B cell (primary cell): ENCODE data around the gene CPPED1. TPM values are rescaled to one million over a fixed set of nuclear protein-coding genes. Genes with fewer than 3 reads are reported as not detected.

Experiments used
- ATAC-seq: fragments of 200-7000 bp; cut with Tn5 transposase; one replicate; pipeline ENCODE4 v1.10.0; 2021; ENCODE audit warnings: low read depth, mild to moderate bottlenecking, moderate number of reproducible peaks, moderate library complexity
- CTCF ChIA-PET: fragments of 350-600 bp; sonication (Branson Sonifier 250); formaldehyde crosslinking; loops from one replicate; lab custom pipeline; 2021; ENCODE audit warnings: antibody characterized with exemption, inconsistent platforms; lab: Charles Lee
- POLR2A ChIA-PET: fragments of 350-600 bp; sonication (Branson Sonifier 250); formaldehyde crosslinking; loops from one replicate; lab custom pipeline; 2021; ENCODE audit warnings: antibody characterized with exemption; lab: Charles Lee
- DNase-seq: peaks from one replicate; pipeline ENCODE4 v3.0.0; 2013
- H2AFZ ChIP-seq: 2 replicates; pipeline ENCODE4 v1.6.1; 2012; ENCODE audit warnings: mild to moderate bottlenecking, low read depth, low read length; ENCODE audit not compliant: insufficient read depth, poor library complexity, severe bottlenecking
- H3K27ac ChIP-seq, 2 donors: 1 replicate in 1 of 2; 2 replicates in 1 of 2; pipeline ENCODE4 v1.5.1; 2012 to 2013; ENCODE audit warnings: low read length in 2 of 2, mild to moderate bottlenecking in 2 of 2, moderate library complexity in 1 of 2
- H3K27me3 ChIP-seq, 4 experiments: fragments of 200-600 bp in 1 of 4; sonication (generic) in 1 of 4; replicated peaks in 1 of 4; 1 replicate in 2 of 4; 2 replicates in 2 of 4; pipeline versions ENCODE4 v1.6.1 to v1.7.0; 2013 to 2016; ENCODE audit warnings: low read length in 3 of 4, mild to moderate bottlenecking in 2 of 4, mixed read lengths in 1 of 4, moderate library complexity in 1 of 4; ENCODE audit not compliant: insufficient read depth in 4 of 4, control insufficient read depth in 3 of 4; ENCODE audit errors: control extremely low read depth in 1 of 4
- H3K36me3 ChIP-seq, 2 experiments: replicated peaks in 1 of 2; 1 replicate in 1 of 2; 2 replicates in 1 of 2; pipeline versions ENCODE4 v1.6.1 to v1.7.1; 2013; ENCODE audit warnings: low read length in 1 of 2; ENCODE audit not compliant: insufficient read depth in 2 of 2, control insufficient read depth in 1 of 2; ENCODE audit errors: control extremely low read depth in 1 of 2, extremely low read depth in 1 of 2
- H3K4me1 ChIP-seq, 2 donors: fragments of 200-600 bp in 1 of 2; sonication (generic) in 1 of 2; 1 replicate in 1 of 2; 2 replicates in 1 of 2; pipeline versions ENCODE4 v1.5.1 to v1.6.1; 2013 to 2017; ENCODE audit warnings: low read length in 2 of 2; ENCODE audit not compliant: control insufficient read depth in 2 of 2, insufficient read depth in 2 of 2
- H3K4me2 ChIP-seq: replicated peaks from 2 replicates; pipeline ENCODE3; 2012; ENCODE audit warnings: mild to moderate bottlenecking, low read depth, low read length; ENCODE audit not compliant: poor library complexity, severe bottlenecking
- H3K4me3 ChIP-seq, 5 experiments: fragments of 200-600 bp in 1 of 5; sonication (generic) in 1 of 5; 1 replicate in 3 of 5; 2 replicates in 2 of 5; pipeline versions ENCODE4 v1.5.1 to v1.7.0; 2011 to 2016; ENCODE audit warnings: low read length in 4 of 5, mild to moderate bottlenecking in 4 of 5, low read depth in 2 of 5, control low read depth in 1 of 5, moderate library complexity in 1 of 5; ENCODE audit not compliant: insufficient read depth in 1 of 5; ENCODE audit errors: control extremely low read depth in 1 of 5, extremely low read depth in 1 of 5
- H3K79me2 ChIP-seq: fragments of 200-600 bp; sonication (generic); one replicate; pipeline ENCODE4 v1.6.0; 2016; ENCODE audit warnings: low read length; ENCODE audit not compliant: control insufficient read depth, insufficient read depth
- H3K9ac ChIP-seq: fragments of 200-600 bp; sonication (generic); 2 replicates; pipeline ENCODE4 v1.6.1; 2017; ENCODE audit warnings: mild to moderate bottlenecking, low read length, moderate library complexity
- H3K9me3 ChIP-seq, 3 donors: one replicate each; pipeline versions ENCODE4 v1.6.1 to v1.7.1; 2013; ENCODE audit warnings: low read length in 2 of 3; ENCODE audit not compliant: control insufficient read depth in 2 of 3, insufficient read depth in 1 of 3; ENCODE audit errors: control extremely low read depth in 1 of 3
- H4K20me1 ChIP-seq: 2 replicates; pipeline ENCODE4 v1.6.0; 2012; ENCODE audit warnings: mild to moderate bottlenecking, low read length; ENCODE audit not compliant: insufficient read depth, control insufficient read depth, poor library complexity, severe bottlenecking
- H3K27ac Mint-ChIP-seq: one replicate; pipeline ENCODE4 v1.8.0; 2021; ENCODE audit warnings: mixed read lengths
- H3K27me3 Mint-ChIP-seq: one replicate; pipeline ENCODE4 v1.8.0; 2021; ENCODE audit warnings: mixed read lengths
- H3K4me1 Mint-ChIP-seq: one replicate; pipeline ENCODE4 v1.8.0; 2021; ENCODE audit warnings: mixed read lengths
- H3K4me3 Mint-ChIP-seq: one replicate; pipeline ENCODE4 v1.8.0; 2021; ENCODE audit warnings: mixed read lengths
- H3K9me3 Mint-ChIP-seq: one replicate; pipeline ENCODE4 v1.8.0; 2022; ENCODE audit warnings: mixed read lengths; ENCODE audit not compliant: insufficient read depth
- EZH2 ChIP-seq: IDR thresholded peaks from 2 replicates; pipeline ENCODE4 v1.6.1; 2012; ENCODE audit warnings: borderline replicate concordance, low read depth, mild to moderate bottlenecking, moderate library complexity, low read length; ENCODE audit not compliant: insufficient read depth, poor library complexity, severe bottlenecking
- WGBS: methylation state at CpG from one replicate; pipeline ENCODE4 v1.1.5; 2013; ENCODE audit warnings: missing lambda C conversion rate; ENCODE audit not compliant: insufficient coverage; 5-methylcytosine and 5-hydroxymethylcytosine counted together
- intact Hi-C: fragments of 100-400 bp; cut with micrococcal nuclease; formaldehyde crosslinking; loops from one replicate; pipeline ENCODE4 v1.10.0; 2022
- polyA plus RNA-seq: library from polyadenylated mRNA; depleted of rRNA; stranded (reverse); fragments of >200 nt; gene quantifications from 2 replicates; pipeline ENCODE4 v1.2.3, GENCODE V29; 2012
- total RNA-seq, 2 donors: library from RNA; stranded (reverse); fragments of 120-200 nt in 1 of 2; gene quantifications; 1 replicate in 1 of 2; 2 replicates in 1 of 2; pipeline versions ENCODE4 v1.2.3 to v1.2.4, GENCODE V29; 2013 to 2022
- TF ChIP-seq, protein P1 (sequence below): fragments of 200-600 bp; IDR thresholded peaks from one replicate; pipeline ENCODE4 v1.8.0; 2022; ENCODE audit warnings: antibody characterized with exemption, mild to moderate bottlenecking

The CPPED1 gene
- total and polyA plus RNA-seq, 2 donors (not counting 1 experiment from before 2014, with no cell fraction given), result 5.9 to 11.3 TPM

DNA sequence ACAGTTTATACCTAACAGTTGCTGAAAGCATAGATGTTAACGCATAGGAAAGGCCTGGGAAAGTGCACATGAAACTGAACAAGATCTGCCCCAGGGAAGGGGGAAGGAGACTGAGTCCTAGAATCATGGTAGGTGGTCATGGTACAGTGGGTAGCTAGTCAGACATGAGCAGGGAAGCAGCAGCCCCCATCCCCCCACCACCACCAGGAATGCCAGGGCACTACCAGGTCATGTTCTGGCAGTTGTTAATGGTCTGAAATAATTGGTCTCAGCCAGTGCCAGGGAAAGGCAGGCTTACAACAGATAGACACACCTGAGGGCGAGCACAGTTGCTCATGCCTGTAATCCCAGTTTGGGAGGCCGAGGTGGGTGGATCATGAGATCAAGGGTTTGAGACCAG lies 185.2 kb downstream of the CPPED1 start:
- no peaks in the 10 kb centered on the region for H3K27me3 ChIP-seq
- H4K20me1 ChIP-seq, result no peaks in the 10 kb centered on the region
- ChIA-PET CTCF (no interaction called here), POLR2A (no interaction called here)
- no peaks in the 10 kb centered on the region for H3K79me2 ChIP-seq
- no peaks in the 10 kb centered on the region for H3K9me3 ChIP-seq
- Mint-ChIP-seq H3K27ac (no peak overlapping the region), H3K27me3 (peaks cover 16% of the 10 kb centered on the region), H3K9me3 (no peaks in the 10 kb centered on the region), H3K4me1 (no peaks in the 10 kb centered on the region), H3K4me3 (no peak overlapping the region)
- WGBS, result 93% methylated on average over 3 of the region's 3 CpGs
- TF ChIP-seq EZH2, result no peak
- TF ChIP-seq, protein P1, sequence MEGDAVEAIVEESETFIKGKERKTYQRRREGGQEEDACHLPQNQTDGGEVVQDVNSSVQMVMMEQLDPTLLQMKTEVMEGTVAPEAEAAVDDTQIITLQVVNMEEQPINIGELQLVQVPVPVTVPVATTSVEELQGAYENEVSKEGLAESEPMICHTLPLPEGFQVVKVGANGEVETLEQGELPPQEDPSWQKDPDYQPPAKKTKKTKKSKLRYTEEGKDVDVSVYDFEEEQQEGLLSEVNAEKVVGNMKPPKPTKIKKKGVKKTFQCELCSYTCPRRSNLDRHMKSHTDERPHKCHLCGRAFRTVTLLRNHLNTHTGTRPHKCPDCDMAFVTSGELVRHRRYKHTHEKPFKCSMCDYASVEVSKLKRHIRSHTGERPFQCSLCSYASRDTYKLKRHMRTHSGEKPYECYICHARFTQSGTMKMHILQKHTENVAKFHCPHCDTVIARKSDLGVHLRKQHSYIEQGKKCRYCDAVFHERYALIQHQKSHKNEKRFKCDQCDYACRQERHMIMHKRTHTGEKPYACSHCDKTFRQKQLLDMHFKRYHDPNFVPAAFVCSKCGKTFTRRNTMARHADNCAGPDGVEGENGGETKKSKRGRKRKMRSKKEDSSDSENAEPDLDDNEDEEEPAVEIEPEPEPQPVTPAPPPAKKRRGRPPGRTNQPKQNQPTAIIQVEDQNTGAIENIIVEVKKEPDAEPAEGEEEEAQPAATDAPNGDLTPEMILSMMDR, result no peak
- H3K4me1 ChIP-seq, result no peaks in the 10 kb centered on the region
- no peak overlapping the region for H3K4me3 ChIP-seq
- no peaks in the 10 kb centered on the region for H3K36me3 ChIP-seq
- ATAC-seq (no peak), DNase-seq (no peak)
- H3K27ac ChIP-seq, result no peak overlapping the region
- no peak overlapping the region for H3K4me2 ChIP-seq
- H3K9ac ChIP-seq, result no peak overlapping the region
- intact Hi-C loops, result no loop called here
- no peak overlapping the region for H2AFZ ChIP-seq

DNA sequence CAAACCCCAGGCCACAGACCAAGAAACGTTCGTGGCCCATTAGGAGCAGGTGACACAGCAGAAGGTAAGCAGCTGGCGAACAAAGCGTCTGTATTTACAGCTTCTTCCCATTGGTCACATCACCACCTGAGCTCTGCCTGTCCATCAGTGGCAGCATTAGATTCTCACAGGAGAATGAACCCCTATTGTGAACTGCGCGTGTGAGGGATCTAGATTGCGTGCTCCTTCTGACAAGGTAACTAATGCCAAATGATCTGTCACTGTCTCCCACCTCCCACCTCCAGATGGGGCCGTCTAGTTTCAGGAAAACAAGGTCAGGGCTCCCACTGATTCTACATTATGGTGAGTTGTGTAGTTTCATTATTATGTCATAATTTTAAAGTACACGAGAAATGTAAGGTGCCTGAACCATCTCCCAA lies 186.3 kb downstream of the CPPED1 start:
- Histone ChIP-seq H3K4me2 (no peak overlapping the region), H3K9ac (no peak overlapping the region), H3K36me3 (no peaks in the 10 kb centered on the region), H4K20me1 (no peaks in the 10 kb centered on the region), H3K9me3 (no peaks in the 10 kb centered on the region), H3K79me2 (no peaks in the 10 kb centered on the region), H3K4me1 (no peaks in the 10 kb centered on the region), H3K27ac (no peak overlapping the region), H2AFZ (no peak overlapping the region), H3K27me3 (no peaks in the 10 kb centered on the region), H3K4me3 (no peak overlapping the region)
- Mint-ChIP-seq H3K4me1 (no peaks in the 10 kb centered on the region), H3K4me3 (no peak overlapping the region), H3K9me3 (no peaks in the 10 kb centered on the region), H3K27me3 (peaks cover 20% of the 10 kb centered on the region), H3K27ac (no peak overlapping the region)
- intact Hi-C loops, result no loop called here
- 82% methylated on average over 4 of the region's 9 CpGs for WGBS
- DNase-seq, result no peak
- TF ChIP-seq EZH2, result no peak
- TF ChIP-seq, protein P1, result no peak
- no peak for ATAC-seq
- CTCF ChIA-PET, result no interaction called here
- POLR2A ChIA-PET, result no interaction called here
